ENCODE data around the gene TMEM132D. TPM values are rescaled to one million over a fixed set of nuclear protein-coding genes. Genes with fewer than 3 reads are reported as not detected.
A peak's percentile ranks its signal among the peaks of the same experiment; 100 is the strongest.
"Not testable (repeated sequence)": the region's sequence is repeated elsewhere in the genome, so short reads cannot be mapped to it uniquely, and the experiment has no call there.

TMEM132D gene
- total RNA-seq, 2 donors from 2014 or later, result 4.4 to 14.2 TPM

DNA sequence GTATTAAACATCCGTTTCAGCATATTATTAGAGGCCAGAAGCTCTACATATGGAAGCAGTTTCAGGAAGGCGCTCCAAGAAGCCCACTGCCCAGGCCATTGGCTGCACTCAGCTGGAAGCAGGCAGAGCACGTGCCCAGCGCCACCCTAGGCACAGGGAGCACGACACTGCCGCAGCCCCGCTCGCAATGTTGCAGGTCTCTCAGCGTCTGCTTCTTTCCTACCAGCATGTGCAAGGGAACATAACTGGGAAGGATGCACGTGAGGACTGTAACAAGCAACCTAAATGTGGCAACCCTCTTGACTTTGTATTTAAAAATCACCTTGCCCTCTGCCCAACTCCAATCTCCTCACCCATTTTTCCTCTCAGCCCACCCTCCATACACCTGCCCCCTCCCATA, 3.5 kb downstream of the TMEM132D start:
- H3K36me3 ChIP-seq (ENCODE audit: control insufficient read depth, insufficient read depth, low read length), result peaks cover 3% of the 10 kb centered on the region
- no peak overlapping the region for H3K27ac ChIP-seq (ENCODE audit: low read depth, low read length)
- H3K4me1 ChIP-seq (ENCODE audit: control insufficient read depth, insufficient read depth, low read length), result no peaks in the 10 kb centered on the region
- H3K4me3 ChIP-seq (ENCODE audit: low read length), result no peak overlapping the region
- Mint-ChIP-seq H3K27ac (no peak overlapping the region), H3K4me1 (peaks cover 27% of the 10 kb centered on the region), H3K27me3 (ENCODE audit: insufficient read depth) (peaks cover 26% of the 10 kb centered on the region), H3K36me3 (ENCODE audit: low read depth) (peaks cover 18% of the 10 kb centered on the region), H3K4me3 (no peak overlapping the region), H3K9me3 (no peaks in the 10 kb centered on the region)
- TF ChIP-seq, protein P1, sequence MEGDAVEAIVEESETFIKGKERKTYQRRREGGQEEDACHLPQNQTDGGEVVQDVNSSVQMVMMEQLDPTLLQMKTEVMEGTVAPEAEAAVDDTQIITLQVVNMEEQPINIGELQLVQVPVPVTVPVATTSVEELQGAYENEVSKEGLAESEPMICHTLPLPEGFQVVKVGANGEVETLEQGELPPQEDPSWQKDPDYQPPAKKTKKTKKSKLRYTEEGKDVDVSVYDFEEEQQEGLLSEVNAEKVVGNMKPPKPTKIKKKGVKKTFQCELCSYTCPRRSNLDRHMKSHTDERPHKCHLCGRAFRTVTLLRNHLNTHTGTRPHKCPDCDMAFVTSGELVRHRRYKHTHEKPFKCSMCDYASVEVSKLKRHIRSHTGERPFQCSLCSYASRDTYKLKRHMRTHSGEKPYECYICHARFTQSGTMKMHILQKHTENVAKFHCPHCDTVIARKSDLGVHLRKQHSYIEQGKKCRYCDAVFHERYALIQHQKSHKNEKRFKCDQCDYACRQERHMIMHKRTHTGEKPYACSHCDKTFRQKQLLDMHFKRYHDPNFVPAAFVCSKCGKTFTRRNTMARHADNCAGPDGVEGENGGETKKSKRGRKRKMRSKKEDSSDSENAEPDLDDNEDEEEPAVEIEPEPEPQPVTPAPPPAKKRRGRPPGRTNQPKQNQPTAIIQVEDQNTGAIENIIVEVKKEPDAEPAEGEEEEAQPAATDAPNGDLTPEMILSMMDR (conservative IDR thresholded peaks at IDR 0.05), result no peak
- H3K9ac ChIP-seq (ENCODE audit: extremely low read depth, low read length, poor library complexity, severe bottlenecking), result no peak overlapping the region
- no peak for DNase-seq
- peaks cover 44% of the 10 kb centered on the region for H3K27me3 ChIP-seq (ENCODE audit: control insufficient read depth, insufficient read depth, low read length, poor library complexity, severe bottlenecking)
- H3K9me3 ChIP-seq (ENCODE audit: control insufficient read depth, low read length), result no peaks in the 10 kb centered on the region
- 92 to 93% methylated on average over 8 to 10 of the region's 10 CpGs for WGBS, 2 experiments (ENCODE audit: insufficient coverage in 1 of 2, insufficient read length in 1 of 2)

- H3K36me3 Mint-ChIP-seq (ENCODE audit: low read depth), result peaks cover 26% of the 10 kb centered on the region
- not testable (repeated sequence) for H3K9me3 ChIP-seq (ENCODE audit: control insufficient read depth, low read length); H3K9me3 Mint-ChIP-seq; H3K4me3 ChIP-seq (ENCODE audit: low read length); H3K4me3 Mint-ChIP-seq; H3K27ac ChIP-seq (ENCODE audit: low read depth, low read length); H3K9ac ChIP-seq (ENCODE audit: extremely low read depth, low read length, poor library complexity, severe bottlenecking); DNase-seq; H3K36me3 ChIP-seq (ENCODE audit: control insufficient read depth, insufficient read depth, low read length); H3K27ac Mint-ChIP-seq; H3K4me1 ChIP-seq (ENCODE audit: control insufficient read depth, insufficient read depth, low read length)
- H3K27me3 ChIP-seq (ENCODE audit: control insufficient read depth, insufficient read depth, low read length, poor library complexity, severe bottlenecking), result peaks cover 32% of the 10 kb centered on the region
- peaks cover 24% of the 10 kb centered on the region for H3K4me1 Mint-ChIP-seq
- 95 to 100% methylated on average over 1 of the region's 1 CpG for WGBS, 2 experiments (ENCODE audit: insufficient coverage in 1 of 2, insufficient read length in 1 of 2)
- peaks cover 16% of the 10 kb centered on the region for H3K27me3 Mint-ChIP-seq (ENCODE audit: insufficient read depth)
These were observed 4.8 kb downstream of the TMEM132D start for GRCh38 chr12:129899045-129899444.

DNA sequence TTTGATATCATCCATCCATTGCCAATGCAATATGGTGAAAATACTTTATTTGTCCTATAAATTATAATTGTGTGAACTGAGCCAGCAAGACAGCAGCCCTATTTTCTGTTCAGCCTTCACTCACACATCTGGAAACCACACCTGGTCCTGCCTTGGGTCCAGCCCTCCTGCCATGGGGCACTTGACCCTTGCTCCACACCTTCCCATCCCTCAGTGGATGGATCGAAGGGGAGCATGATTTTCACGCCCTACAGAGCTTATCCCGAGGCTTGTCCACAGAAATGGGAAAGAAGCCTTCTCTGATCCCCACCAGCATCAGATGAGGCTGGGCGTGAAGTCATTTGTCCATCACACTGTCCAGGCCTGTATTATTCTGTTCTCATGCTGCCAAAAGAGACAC, 10.1 kb downstream of the TMEM132D start:
- DNase-seq, result no peak
- no peak overlapping the region for H3K27ac Mint-ChIP-seq
- H3K9ac ChIP-seq (ENCODE audit: extremely low read depth, low read length, poor library complexity, severe bottlenecking), result no peak overlapping the region
- WGBS, 2 experiments (ENCODE audit: insufficient coverage in 1 of 2, insufficient read length in 1 of 2), result 84 to 92% methylated on average over 3 to 4 of the region's 4 CpGs
- H3K9me3 ChIP-seq (ENCODE audit: control insufficient read depth, low read length), result no peaks in the 10 kb centered on the region
- H3K36me3 ChIP-seq (ENCODE audit: control insufficient read depth, insufficient read depth, low read length), result peaks cover 12% of the 10 kb centered on the region
- no peak overlapping the region for H3K27ac ChIP-seq (ENCODE audit: low read depth, low read length)
- peaks cover 8% of the 10 kb centered on the region for H3K4me1 Mint-ChIP-seq
- no peaks in the 10 kb centered on the region for H3K4me1 ChIP-seq (ENCODE audit: control insufficient read depth, insufficient read depth, low read length)
- TF ChIP-seq, protein P1 (conservative IDR thresholded peaks at IDR 0.05), result no peak
- H3K4me3 Mint-ChIP-seq, result no peak overlapping the region
- H3K27me3 Mint-ChIP-seq (ENCODE audit: insufficient read depth), result no peaks in the 10 kb centered on the region
- no peaks in the 10 kb centered on the region for H3K27me3 ChIP-seq (ENCODE audit: control insufficient read depth, insufficient read depth, low read length, poor library complexity, severe bottlenecking)
- peaks cover 38% of the 10 kb centered on the region for H3K36me3 Mint-ChIP-seq (ENCODE audit: low read depth)
- H3K4me3 ChIP-seq (ENCODE audit: low read length), result no peak overlapping the region
- H3K9me3 Mint-ChIP-seq, result no peaks in the 10 kb centered on the region

GRCh38 chr12:129887101-129887500, 16.7 kb downstream of the TMEM132D start:
- no peak overlapping the region for H3K9ac ChIP-seq (ENCODE audit: extremely low read depth, low read length, poor library complexity, severe bottlenecking)
- no peaks in the 10 kb centered on the region for H3K9me3 ChIP-seq (ENCODE audit: control insufficient read depth, low read length)
- no peak overlapping the region for H3K27ac ChIP-seq (ENCODE audit: low read depth, low read length)
- peaks cover 3% of the 10 kb centered on the region for H3K36me3 ChIP-seq (ENCODE audit: control insufficient read depth, insufficient read depth, low read length)
- peaks cover 16% of the 10 kb centered on the region for H3K4me1 Mint-ChIP-seq
- no peak overlapping the region for H3K4me3 ChIP-seq (ENCODE audit: low read length)
- H3K27me3 ChIP-seq (ENCODE audit: control insufficient read depth, insufficient read depth, low read length, poor library complexity, severe bottlenecking), result no peaks in the 10 kb centered on the region
- TF ChIP-seq, protein P1 (conservative IDR thresholded peaks at IDR 0.05), result no peak
- WGBS, 2 experiments (ENCODE audit: insufficient coverage in 1 of 2, insufficient read length in 1 of 2), result 53 to 55% methylated on average over 4 of the region's 4 CpGs
- DNase-seq, result peak; percentile 51
- no peak overlapping the region for H3K4me3 Mint-ChIP-seq
- H3K36me3 Mint-ChIP-seq (ENCODE audit: low read depth), result peaks cover 14% of the 10 kb centered on the region
- no peak overlapping the region for H3K27ac Mint-ChIP-seq
- peaks cover 9% of the 10 kb centered on the region for H3K4me1 ChIP-seq (ENCODE audit: control insufficient read depth, insufficient read depth, low read length)
- no peaks in the 10 kb centered on the region for H3K9me3 Mint-ChIP-seq
- no peaks in the 10 kb centered on the region for H3K27me3 Mint-ChIP-seq (ENCODE audit: insufficient read depth)
